NCI-H2196 treated with DMSO at 0.1 percent for 48 hours (cell line): ENCODE results near the gene ZNF407.

Source experiments
- DNase-seq: peaks from one replicate; lab custom pipeline; 2025; ENCODE audit not compliant: unreplicated experiment; lab: John Stamatoyannopoulos, UW

Gene ZNF407

DNA sequence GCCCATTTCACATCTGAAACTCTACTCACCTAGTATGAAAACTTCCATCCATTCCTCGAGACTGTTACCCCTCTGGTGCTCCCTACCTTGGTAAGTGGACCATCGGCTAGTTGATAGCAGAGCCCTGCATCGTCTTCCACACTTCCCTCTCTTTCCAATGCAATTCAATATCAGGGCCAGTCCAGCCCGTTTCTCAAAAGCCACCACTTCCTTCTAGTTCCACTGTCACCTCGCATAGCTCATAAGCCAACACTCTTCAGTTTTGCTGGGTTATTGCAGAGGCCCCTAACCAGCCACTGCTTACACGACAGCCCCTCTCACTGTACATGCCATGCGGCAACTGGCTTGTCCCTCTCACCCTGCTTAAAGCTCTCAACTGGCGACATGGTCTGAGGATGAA is 10.2 kb upstream of the ZNF407 start:
- no peak for DNase-seq

DNA sequence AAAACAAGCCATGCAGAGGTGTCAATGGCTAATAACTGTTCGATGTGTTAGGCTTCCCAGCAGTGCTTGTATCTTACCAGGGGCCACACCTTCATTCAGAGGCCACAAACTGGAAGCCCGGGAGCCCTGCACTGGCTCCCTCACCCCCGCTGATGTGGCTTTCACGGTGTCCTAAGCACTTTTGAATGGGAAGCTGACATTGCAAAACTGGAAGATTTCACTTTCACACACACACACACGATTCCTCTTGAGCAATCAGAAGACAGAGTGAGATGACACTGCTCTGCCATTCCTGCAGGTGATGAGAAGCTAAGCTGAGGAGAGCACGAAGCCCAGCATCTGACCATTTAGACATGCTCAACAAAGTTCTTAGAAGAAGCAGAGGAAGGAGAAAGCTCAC is 8.6 kb upstream of the ZNF407 start:
- DNase-seq = no peak

DNA sequence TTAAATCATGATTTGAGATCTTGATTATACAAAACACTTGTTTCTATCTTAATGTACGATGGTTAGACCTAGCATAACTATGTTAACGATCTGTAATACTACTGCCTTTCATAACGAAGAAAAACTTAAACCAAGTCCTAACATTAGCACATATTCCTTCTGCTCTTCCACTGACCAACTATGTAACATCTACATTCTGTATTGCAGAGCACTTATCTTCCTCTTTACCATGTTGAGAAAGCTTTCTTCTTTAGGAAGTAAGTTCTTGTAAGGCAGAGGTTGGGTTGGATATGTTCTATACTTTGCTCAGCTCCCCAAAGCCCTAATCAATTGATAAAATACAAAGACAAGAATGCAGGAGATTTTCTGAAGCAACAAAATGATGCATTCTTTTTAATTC is 7.9 kb upstream of the ZNF407 start:
- DNase-seq = no peak

DNA sequence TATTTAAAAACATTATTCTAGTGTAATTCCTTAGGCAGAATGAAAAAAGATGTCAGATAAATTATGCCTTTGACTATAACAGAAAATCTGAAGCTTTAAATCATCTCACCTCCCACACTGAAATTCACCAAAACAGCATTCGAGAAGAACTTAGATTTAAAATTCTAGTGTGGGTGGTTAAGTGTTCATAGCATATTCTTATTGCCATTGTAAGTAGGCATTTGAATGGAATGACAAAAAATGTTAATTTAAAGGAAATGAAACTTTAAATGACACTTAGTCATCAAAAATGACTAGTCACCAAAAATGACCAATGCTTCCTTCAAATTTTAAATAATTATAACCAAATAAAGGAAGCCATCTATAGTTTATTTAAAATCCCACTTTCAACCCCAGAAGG is 7.0 kb upstream of the ZNF407 start:
- DNase-seq = no peak

DNA sequence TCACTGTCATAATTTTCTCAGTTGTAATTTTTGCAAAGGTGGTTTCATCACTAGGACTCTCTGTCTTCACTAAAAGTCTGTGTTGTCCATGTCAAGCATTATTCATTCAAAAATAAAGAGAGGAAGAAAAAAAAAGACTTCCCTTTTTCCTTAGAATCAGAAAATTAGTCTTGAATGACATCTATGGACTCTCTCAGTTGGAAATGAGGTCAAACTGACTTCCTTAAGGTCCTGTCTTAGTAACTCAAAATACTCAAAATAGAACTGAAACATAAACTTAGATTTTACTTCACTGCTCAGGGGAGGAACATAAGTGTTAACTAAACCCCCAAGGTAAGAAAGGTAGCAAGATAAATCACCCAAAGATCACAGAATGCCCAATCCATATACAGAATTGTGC is 2.2 kb upstream of the ZNF407 start:
- no peak for DNase-seq

DNA sequence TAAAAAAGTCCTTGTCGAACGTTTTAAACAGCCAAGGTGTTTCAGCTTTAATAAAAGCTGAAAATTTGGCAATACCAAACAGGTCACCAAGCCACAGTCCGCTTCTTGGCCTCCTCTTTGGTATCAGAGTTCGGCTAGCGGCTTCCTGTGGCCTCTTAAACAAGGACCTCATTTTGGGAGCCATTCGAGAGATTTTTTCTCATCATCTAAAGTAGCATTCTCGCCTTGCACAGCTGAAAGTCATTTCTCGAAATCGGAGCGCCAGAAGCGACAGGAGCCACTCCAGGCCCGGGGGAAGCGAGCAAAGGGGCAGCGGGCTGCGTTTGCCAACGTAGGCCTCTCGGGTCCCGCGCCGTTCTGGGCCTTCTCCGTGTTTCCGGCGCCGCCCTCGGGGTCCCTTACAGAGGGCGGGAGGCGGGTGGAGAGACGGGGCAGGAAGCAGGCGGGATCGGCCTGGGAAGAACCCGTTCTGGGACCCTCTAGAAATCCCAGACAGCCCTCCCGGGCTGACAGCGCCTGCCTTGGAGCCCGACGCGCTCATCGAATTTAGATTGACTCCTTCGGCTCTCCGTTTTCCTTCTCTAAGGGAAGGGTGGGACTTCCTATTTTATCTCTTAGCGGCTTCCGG is 522 bp upstream of the ZNF407 start:
- DNase-seq = peak; percentile 75

DNA sequence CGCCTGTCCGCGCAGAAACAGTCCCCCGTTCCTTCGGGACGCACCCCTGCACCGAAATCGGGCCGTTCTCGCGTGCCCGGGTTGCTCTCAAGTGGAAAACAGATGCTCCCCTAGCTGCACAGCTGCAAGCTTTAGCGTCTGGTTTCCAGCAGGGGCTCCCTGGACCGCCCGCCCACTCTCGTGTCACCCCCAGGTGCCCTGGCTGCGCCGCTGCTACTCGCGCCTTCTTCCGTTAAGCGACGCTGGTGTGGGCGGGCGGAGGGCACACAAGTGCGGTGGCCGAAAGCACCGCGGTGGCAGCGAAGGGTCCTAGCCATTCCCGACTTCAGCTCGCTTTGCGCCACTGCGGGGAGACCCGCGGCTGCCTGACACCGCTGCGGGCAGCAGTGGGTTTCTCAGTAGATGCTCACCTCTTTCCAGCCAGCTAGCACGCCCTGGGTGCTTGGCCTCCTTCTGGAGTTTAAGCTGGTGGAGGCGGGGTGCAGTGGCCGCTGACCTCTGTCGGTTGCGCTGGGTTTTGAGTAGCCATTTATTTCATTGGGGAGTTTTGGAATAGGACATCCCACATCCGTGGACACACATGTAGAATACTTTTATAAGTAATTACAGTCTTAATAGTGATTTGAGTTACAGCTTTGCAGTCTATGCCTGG is 806 bp downstream of the ZNF407 start:
- DNase-seq = peak; percentile 10

DNA sequence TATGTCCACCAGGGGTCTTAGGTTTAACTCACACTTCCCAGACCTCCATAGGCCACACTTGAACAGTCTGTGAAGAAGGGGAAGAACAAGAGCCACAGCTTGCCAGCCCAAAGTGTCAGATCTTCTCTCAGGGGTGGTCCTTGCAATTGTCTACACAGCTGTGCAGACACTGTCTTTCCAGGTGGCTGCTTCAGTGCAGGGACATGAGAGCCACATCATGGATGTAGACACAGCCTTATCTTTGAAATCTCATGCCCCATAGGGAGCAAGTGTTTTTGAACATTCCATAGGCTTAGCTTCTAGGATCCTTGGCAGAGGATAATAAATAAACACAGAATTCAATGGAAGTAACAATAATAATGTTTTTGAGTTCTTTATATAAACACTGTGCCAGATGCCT is 6.7 kb downstream of the ZNF407 start:
- DNase-seq = no peak

DNA sequence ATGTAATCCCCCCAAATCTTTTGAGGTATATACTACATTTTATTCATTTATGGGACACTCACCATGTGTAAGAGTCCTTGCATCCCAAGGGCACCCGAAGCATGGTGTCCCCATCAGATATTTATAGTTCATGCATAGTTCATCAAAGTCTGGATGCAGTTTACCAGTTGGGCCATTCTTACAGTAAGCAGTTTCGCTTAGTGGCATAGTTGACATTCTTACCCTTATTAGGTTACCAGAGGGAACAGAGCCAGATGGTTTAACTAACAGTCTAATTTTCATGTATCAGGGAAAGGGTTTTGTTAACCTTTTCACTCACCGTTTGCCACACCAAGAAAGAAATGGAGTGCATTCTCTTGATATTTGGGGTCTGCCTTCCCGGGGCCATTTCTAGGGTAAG is 7.1 kb downstream of the ZNF407 start:
- DNase-seq = no peak

DNA sequence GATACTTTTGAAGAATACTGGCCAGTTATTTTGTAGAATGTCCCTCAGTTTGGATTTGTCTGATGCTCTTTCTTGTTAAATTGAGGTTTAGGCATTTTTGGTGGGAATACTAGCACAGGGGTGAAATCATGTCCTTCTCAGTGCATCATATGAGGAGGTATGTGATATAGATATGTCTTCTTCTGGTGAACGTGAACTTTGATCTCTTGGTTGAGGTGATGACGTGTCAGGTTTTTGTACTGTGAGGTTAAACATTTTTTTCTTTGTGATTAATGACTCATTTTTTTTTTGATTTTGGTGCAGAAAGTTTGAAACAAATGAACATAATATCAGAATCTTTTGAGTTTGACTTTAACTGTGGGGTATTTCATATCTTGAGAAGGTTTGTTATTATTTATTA is 11.0 kb downstream of the ZNF407 start:
- no peak for DNase-seq

DNA sequence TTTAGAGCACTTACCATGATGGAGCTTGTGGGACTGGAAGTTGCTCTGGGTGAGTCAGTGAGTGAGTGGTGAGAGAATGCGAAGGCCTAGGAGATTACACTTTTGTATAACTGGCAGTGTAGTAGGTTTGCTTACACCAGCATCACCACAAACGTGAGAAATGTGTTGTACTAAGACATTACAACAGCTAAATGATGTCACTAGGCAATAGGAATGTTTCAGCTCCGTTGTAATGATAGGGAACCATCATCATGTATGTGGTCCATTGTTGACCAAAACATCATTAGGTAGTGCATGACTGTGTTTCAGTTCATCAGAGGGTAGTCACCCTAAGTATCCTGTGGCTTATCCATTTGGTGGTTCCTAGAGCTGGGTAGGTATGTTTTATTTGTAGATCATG is 11.9 kb downstream of the ZNF407 start:
- DNase-seq = no peak

DNA sequence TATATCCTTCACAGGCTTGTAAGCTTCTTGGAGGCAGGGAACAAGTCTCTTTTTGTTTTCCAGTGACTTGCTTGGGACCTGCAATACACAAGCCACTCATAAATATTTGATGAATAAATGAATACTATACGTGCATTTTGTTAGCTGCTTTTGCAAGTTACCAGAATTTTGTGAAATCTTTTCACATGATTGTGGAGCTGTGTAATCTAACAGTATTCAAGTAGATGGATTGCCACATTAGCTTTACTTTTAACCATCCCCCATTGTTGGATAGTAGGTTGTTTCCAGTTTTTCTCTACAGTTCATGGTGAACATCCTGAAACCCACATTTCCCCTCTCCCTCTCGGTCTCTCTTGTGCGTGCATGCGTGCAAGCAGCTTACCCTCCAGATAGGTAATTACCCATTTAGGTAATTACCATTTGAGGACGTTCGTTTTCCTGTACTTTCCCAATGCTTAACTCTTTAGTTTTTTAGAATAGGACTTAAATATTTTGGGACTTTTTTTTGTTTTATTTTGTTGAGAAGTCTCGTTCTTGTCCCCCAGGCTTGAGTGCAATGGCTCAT is 12.5 kb downstream of the ZNF407 start:
- DNase-seq = no peak

DNA sequence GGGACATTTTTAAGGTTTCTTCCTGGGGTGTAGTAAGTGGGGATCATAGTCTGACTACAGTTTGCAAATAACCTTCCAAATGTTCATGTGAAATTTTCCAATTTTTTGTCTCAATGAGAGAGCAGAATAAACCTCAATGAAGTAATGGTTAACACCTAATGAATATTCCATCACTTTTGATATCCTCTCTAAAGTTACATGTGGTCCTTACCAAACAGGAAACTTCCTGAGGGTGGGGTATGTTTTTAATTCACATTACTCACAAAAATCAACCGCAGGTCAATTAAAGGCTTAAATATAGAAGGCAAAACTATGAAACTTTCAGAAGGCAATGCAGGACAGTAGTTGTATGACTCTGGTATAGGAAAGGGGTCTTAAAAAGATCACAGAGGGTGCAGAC is 13.2 kb downstream of the ZNF407 start:
- DNase-seq = no peak

DNA sequence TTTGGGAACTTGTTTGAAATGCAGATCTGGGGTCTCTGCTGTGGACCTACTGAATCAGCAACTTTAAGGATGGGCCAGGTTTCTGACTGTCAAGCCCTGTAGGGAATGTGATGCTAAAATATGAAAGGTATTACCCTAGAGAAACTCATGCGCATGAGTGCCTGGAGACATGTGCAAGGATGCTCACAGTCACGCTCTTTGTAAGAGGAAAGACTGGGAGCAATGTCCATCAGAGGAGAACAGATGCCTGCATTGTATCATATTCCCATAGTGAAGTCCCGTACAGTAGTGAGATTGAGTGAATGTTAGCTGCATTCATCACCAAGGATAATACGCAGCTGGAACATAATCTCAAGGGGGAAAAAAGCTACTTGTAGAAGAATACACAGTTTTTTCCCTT is 14.1 kb downstream of the ZNF407 start:
- DNase-seq = no peak

DNA sequence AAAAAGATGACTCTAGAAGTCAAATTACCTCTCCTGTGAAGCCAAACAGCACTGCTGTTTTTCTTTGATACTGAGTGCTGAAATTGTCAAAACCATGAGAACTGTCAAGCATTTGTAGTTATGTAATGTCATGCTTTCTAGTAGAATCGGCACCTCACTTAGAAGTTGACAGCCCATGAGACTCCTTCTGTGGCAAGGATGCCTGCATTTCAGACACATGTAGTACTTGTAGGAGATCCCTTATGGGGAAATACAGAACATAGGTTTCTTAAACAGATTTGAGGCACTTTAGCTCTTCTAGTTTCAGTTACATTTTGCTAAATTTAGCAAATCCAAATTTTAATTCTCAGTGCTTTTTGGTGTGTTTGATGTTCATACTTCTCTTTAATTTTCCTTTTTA is 15.7 kb downstream of the ZNF407 start:
- DNase-seq = no peak

DNA sequence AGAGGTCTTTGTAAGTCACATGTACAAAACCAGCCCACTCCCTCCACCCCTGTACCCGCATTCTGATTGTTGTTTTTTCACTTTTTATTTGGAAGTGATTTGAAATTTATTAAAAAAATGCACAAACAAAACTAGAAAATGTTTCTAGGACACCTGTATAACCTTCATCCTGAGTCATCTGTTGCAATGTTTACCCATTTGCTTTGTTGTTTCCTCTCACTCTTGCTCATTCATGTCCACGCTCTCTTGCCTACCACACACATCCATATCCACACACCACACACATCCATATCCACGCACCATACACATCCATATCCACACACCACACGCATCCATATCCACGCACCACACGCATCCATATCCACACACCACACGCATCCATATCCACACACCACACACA is 18.8 kb downstream of the ZNF407 start:
- no peak for DNase-seq

DNA sequence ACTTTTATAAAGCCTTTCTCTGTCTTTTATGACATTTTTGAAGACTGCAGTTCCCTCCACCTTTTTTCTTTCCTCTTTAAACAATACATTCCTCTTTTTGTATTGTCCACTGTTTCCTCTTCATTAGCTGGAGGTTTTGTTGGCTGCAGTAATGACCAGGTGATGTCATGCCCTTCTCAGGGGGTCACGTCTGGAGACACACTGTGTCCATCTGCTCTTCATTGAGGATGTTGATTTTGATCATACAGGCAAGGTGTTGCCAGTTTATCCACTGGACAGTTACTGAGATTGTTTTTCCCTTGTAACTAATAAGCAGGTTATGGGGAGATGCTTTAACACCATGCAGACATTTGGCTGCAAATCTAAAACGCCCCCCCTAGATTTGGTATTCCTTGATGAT is 19.8 kb downstream of the ZNF407 start:
- no peak for DNase-seq

DNA sequence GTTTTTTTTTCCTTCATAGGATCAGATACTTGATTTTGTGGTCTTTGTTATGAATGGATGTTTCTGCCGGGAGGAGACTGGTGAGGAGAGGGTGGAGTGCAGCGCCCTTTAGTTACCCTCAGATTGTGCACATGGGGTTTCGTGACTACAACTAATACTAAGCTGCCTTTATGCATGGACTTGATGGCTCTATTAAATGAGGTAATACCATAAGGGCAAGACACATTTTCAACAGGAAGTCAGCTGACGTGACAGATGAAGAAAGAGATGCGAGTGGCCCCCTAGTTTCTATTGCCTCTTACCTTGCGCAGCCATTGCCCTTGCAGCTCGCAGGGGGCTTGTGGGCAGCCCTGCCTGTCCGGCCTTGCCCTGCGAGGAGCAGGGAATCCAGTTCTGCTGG is 24.4 kb downstream of the ZNF407 start:
- DNase-seq = no peak

DNA sequence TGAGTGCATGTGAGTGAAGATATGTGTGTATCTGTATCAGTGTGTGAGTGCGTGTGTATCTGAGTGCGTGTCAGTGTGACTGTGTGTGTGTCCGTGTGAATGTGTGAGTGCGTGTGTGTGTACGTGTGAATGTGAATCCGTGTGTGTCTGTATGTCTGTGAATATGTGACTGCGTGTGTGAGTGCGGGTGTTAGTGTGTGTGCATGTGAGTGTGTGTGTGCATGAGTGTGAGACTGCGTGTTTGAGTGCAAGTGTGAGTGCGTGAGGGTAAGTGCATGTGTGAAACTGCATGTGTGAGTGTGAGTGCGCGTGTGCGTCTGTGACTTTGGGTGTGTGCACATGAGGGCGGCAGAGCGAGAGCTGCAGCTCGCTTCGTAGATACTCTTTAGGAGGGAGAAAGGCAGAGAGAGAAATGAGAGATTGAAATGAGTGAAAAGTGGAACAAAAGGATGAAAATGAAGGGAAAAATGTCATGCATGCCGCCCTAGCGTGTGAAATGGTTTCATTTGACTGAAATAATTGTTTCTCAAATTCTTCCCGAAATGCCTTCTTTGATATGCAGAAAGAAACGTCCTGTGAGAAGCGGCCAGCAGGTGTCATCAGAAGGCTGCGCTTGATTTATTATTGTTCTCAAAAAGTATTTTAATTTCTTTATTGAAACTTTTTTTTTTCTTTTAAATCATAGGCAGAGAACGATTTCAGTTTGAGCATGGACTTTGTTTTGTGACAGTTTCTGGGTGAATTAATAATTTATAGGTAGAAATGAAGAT is 25.6 kb downstream of the ZNF407 start:
- DNase-seq = no peak

DNA sequence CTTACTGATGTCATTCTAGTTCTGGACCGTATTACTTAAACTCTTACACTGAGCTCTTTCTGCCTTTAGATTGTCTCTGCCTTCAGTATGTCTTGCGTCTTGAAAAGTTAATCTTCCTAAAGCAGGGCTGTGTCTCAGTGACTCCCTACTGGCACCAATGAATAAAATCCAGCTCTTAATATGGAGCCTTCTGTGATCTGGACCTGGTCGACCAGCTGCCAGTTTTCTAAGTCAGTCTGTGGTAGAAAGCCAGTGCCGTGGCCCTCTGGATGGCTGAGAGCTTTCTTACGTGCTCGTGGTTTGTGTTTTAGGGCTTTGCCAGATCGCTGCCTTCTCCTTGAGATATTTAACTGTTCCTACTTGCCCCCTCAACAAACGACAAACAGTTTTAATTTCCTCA is 26.8 kb downstream of the ZNF407 start:
- no peak for DNase-seq

DNA sequence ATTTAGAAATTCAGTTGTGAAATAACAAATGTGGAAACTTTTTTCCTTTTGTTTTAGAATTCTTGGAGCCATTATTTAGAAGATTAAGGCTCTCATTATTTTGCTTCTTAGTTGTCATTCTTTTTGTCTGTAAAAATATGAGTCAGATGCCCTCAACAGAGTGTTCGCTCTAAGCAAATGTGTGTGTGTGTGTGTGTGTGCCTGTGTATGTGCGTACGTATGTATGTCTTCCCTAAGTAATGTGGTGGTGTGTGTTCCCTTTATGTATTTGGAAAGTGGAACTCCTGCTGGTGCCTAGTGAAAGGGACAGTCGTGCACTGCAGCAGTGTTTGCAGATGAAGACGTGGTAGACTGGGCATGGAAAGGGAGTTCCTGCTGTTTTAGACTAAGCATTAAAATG is 27.5 kb downstream of the ZNF407 start:
- no peak for DNase-seq
